GM08714 (cell line): Measurements from ENCODE around the gene WDR86.

Experiments
- H3K4me3 ChIP-seq: fragments of 200-500 bp; sonication (Bioruptor generic); 2 replicates; pipeline ENCODE4 v1.5.1; 2014; ENCODE audit warnings: mild to moderate bottlenecking, low read length, inconsistent platforms
- ZNF274 ChIP-seq: IDR thresholded peaks from 2 replicates; pipeline ENCODE4 v1.6.1; 2012; ENCODE audit warnings: mild to moderate bottlenecking, low read depth, low read length

WDR86 gene

GRCh38 chr7:151345576-151346469 lies 64.0 kb downstream of the WDR86 start:
- no peak for TF ChIP-seq ZNF274
- H3K4me3 ChIP-seq: no peak overlapping the region

- TF ChIP-seq ZNF274: no peak
- H3K4me3 ChIP-seq: no peak overlapping the region
Observed at GRCh38 chr7:151343516-151343915, 66.3 kb downstream of the WDR86 start.

GRCh38 chr7:151342811-151343210 lies 67.0 kb downstream of the WDR86 start:
- no peak for TF ChIP-seq ZNF274
- peak overlapping the region; percentile 93 for H3K4me3 ChIP-seq

GRCh38 chr7:151342102-151342646 lies 67.7 kb downstream of the WDR86 start:
- no peak for TF ChIP-seq ZNF274
- peak overlapping the region; percentile 93 for H3K4me3 ChIP-seq

- TF ChIP-seq ZNF274: no peak
Observed at GRCh38 chr7:151341357-151342101, 68.3 kb downstream of the WDR86 start, which contains the start of gene NUB1. Gene NUB1 (plus strand): TSS chr7:151341812. CDS start chr7:151345350, 3,538 bp downstream.

GRCh38 chr7:151340794-151341356 lies 69.0 kb downstream of the WDR86 start:
- TF ChIP-seq ZNF274: no peak
- no peak overlapping the region; the same call in 1 of the 2 replicates for H3K4me3 ChIP-seq

More at GRCh38 chr7:151341357-151342101, 68.3 kb downstream of the WDR86 start, which contains the start of gene NUB1:
- peak within 1 kb of the TSS; percentile 93 for H3K4me3 ChIP-seq

GRCh38 chr7:151339651-151340382 lies 70.0 kb downstream of the WDR86 start:
- H3K4me3 ChIP-seq: peak overlapping the region; percentile 47; the same call in 1 of the 2 replicates
- no peak for TF ChIP-seq ZNF274

- H3K4me3 ChIP-seq: no peak overlapping the region
- no peak for TF ChIP-seq ZNF274
Observed at GRCh38 chr7:151338809-151339208, 71.0 kb downstream of the WDR86 start.

GRCh38 chr7:151337346-151337745 lies 72.5 kb downstream of the WDR86 start:
- TF ChIP-seq ZNF274: no peak
- no peak overlapping the region for H3K4me3 ChIP-seq

GRCh38 chr7:151336027-151336708 lies 73.7 kb downstream of the WDR86 start:
- TF ChIP-seq ZNF274: no peak
- H3K4me3 ChIP-seq: no peak overlapping the region

GRCh38 chr7:151334628-151335027 lies 75.2 kb downstream of the WDR86 start:
- TF ChIP-seq ZNF274: no peak
- H3K4me3 ChIP-seq: no peak overlapping the region
